ENCODE measurements around the gene PIP5K1C. TPM values are rescaled to one million over a fixed set of nuclear protein-coding genes. Genes with fewer than 3 reads are reported as not detected.
"Not testable (repeated sequence)": the region's sequence is repeated elsewhere in the genome, so short reads cannot be mapped to it uniquely, and the experiment has no call there.

PIP5K1C gene
- total RNA-seq, 1 donor from 2014 or later = 15.4 TPM

DNA sequence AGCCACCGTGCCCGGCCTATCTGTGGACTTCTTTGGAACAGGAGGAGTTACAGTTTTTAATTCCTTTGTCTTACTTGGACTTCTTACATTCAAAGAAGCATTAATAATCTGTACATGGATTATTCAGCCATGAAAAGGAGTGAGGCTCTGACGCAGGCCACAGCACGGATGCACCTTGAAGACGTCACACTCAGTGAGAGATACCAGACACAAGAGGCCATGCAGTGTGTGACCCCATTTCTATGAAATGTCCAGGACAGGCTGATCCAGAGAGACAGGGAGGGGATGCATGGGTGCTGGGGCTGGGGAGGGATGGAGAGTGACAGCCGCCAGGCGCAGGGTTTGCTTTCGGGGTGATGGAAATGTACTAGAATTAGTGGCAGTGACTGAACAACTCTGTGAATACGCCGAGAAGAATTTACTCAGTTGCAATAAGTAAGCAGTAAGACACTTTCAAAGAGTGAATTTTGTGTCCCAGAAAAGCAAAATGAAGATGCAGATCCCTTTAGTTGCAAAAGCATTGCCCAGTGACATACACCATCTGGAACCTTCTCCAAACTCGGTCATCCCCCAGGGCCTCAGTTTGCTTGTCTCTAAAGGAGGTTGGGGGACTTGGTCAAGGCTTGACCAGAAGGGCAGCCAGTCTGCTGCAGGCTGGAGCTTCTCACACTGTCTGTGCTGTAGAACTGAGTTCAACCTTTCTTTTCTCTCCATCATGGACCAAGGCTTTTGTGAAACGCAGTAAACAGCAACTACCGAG, 25.3 kb downstream of the PIP5K1C start:
- no peak for DNase-seq (ENCODE audit: low read depth, low spot score)

DNA sequence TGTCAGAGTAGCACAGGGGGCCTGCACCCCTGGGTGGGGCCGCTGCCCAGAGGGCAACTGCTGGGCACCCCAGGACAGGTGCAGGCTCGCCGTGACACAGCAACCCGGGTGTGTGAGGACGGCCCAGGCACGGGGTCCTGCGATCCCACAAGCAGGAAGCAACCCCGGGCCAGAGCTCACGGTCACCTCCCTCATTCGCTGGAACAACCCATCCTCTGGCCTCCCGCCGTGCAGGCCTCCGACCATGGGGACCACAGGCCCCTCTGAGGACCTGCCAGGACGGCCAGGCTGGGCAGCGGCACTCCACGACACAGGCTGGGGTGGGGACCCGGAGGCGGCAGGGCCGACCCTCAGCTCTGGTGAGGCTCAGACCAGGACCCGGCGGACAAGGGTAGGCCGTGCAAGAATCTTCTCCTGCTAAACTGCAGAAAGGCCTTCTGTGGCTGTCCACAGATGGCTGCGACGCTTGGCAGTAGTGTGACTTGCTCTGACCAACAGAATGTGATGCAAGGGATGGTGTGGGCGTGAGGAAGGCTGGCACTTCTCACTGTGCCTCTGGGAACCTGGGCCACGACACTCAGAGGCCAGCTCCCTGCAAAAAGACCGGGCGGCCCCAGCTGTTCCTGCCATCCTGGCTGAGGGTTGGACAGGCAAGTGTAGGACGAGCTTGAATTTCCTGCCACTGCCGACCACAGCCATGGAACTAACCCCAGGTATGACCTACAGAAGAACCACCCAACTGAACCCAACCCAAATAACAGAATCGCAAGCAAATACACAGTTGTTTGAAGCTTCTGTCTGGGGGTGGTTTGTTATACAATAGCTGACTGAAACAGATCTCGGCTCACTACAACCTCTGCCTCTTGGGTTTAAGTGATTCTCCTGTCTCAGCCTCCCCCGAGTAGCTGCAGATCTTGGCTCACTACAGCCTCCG, 26.5 kb downstream of the PIP5K1C start:
- no peak for DNase-seq (ENCODE audit: low read depth, low spot score)

DNA sequence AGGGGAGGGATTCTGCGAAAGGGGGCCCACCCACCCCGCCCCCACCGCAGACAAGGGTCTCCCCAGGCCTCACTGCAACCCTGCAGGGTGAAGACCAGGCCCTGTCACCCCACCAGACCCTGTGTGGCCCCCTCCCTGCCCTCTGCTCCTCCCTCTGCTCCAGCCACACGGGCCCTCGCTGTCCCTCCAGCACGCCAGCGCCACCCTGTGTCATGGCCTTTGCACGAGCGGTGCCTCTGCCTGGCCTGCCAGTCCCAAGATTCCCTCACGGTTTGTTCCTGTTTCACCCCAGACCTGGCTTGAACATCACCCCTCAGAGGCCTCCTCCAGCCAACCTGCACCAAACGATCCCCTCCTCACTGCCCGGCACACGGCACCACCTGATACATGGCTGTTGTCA, 27.3 kb downstream of the PIP5K1C start:
- DNase-seq (ENCODE audit: low read depth, low spot score) = no peak

DNA sequence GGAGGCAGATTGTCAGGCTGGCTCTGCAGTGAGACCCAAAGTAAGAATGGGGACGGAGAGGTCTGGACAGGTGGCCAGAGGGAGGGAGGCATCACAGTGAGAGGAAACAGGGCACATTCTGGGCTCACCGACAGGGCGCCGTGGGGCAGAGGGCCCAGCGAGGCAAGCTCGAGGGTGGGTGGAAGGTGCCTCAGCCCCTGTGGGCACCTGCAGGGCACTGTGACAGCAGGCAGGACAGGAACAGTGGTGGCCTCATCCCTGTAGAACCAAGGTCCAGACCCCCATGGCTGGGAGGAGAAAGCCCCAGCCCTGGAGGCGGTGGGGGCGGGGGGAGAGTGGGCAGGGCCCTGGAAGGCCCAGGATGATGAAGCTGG, 27.7 kb downstream of the PIP5K1C start:
- no peak for DNase-seq (ENCODE audit: low read depth, low spot score)

DNA sequence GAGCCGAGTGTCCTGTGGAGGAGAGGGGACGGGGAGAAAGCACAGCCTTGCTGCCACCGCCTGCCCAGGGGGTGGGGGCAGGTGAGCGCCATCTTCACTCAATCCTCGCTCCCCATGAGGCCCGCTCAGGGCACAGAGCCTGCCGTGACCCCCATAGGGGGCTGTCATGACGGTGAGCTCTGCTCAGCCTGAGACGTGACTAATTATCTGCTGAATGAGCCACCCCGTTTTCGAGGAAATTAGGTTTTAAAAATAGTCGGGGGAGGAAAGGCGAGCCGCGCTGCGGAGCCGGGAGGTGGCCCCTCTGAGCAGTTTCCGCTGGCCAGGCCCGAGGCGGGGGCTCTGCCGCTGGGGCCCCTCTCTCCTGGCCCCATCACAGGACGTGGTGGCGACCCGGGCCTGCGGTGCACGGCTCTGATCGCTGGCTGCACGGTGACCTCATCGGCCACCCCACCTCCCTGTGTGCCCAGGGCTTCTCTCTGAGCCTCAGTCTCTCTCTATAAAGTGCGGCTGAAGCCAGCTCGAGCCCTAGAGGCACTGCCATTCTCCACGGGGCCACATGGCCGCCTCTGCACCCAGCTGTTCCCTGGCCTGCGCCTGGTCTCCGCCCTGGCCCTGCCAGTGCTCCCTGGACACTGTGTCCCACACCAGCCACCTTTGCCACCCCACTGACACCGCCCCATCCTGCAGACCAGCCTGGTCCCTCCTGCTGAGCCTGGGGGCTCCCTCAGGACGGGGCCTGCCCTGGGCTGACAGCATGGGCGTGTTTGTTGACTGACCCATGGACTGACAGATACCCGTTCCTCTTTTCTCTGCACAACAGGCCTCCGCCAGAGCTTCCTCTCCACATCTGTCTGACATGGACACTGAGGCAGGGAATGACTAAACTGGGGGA, 28.3 kb downstream of the PIP5K1C start:
- DNase-seq (ENCODE audit: low read depth, low spot score) = no peak

DNA sequence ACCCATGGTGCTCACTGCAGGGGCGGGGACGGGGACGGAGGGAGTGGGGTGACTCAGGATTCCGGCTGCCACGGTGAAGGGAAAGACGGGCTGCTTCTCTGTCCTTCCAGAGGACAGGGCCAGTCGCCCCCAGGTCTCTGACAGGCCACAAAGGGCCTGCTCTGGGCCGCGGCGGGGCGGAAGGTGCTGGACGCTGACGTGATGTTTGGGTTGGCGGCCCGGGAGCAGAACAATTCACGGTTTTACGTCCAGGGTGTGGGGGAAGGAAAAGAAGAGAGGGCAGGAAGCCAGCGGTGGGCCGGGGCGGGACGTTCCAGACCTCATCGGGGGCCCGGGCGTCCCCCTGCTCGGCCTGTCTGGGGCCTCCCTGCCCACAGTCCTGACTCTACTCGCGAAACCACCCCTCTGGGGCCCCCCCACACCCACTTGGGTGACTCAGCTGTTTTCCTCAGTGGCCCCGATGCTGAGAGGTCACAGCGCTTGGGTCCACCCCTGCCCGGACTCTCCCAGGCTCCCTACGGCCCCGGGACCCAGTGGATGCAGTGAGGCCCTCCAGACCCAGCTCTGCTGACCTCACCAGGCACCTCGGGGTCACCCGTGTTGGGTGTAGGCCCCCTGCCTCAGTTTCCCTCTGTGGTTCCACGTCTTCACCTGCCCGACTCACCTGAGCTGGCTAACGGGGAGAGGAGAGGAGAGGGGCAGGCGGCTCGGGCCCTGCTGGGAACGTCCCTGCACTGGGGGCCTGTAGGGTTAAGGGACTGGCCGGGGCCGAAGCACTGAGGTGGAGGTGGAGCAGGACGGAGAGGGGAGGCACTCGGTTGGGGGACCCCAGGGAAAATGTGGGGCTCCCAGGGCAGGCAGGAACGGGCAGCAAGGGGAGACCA, 29.2 kb downstream of the PIP5K1C start:
- peak; percentile 50 for DNase-seq (ENCODE audit: low read depth, low spot score)

DNA sequence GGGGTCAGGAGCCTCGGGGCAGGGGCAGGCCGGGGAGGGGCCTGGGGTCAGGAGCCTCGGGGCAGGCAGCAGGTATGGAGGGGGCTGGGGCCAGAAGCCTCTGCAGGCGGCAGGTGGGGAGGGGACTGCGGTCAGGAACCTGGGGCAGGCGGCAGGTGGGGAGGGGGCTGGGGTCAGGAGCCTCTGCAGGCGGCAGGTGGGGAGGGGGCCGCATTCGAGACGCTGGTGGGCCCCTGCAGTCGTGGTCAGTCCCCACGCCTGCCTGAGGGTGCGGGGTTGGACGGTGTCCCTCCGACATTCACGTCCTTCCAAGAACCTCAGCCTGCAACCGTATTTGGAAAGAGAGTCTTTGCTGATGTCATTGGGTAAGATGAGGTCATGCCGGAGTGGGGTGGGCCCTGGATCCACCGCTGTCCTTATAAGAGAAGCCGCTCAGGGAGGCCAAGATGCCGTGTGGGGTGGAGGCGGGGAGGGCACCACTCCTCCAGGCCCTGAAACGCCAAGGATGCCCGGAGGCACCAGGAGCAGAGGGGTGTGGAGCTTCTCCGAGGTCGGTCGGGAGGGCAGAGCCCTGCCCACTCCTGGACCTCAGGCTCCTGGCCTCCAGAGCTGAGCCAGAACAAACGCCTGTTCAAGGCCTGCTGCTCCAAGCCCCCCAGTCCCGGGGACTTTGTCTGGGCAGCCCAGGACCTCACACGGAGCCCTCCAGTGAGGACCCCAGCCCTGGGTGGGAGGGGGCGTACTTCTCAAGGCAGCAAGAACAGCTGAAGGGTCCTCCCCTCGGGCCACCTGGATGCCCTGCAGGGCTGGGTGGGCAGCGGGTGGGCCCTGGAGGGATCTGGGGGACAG, 30.1 kb downstream of the PIP5K1C start:
- DNase-seq (ENCODE audit: low read depth, low spot score) = peak; percentile 70

DNA sequence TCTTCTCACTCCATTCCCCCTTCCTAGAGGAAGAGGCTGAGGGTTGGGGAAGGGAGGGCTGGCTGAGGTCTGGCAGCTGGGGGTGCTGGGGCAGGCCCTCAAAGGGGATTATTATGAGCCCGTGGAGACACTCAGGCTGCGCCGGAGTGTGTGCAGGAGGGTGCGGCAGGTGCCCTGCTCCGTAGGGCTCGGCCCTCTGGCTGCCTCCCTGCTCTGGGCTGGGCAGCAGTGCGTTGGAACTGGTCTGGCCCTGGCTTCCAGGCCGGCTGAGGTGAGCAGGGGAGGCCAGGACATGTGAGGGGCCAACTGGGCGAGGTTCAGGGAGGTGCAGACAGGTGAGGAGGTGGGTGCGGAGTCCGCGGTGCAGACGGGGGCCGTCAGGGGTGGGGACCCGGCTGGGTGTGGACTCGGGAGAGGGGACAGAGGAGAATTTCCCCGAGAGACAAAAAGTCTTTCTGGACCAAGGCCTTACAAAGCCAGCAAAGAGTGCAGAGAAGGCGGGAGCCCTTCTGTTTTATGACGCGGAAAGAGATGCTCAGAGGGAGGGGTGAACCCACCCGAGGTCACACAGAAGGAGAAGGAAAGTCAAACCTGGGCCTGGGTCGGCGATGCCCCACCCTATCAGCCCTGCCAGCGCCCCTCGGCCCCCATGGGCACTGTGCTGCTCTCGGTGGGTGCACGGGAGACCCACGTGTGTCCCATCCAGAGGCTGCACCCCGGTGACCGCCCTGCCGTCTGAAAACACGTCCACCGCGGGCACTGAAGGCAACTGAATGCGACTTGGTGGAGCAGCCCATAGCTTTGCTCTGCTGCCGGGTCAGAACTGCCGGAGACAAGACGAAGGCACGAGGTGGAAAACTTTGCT, 31.0 kb downstream of the PIP5K1C start:
- DNase-seq (ENCODE audit: low read depth, low spot score) = no peak

DNA sequence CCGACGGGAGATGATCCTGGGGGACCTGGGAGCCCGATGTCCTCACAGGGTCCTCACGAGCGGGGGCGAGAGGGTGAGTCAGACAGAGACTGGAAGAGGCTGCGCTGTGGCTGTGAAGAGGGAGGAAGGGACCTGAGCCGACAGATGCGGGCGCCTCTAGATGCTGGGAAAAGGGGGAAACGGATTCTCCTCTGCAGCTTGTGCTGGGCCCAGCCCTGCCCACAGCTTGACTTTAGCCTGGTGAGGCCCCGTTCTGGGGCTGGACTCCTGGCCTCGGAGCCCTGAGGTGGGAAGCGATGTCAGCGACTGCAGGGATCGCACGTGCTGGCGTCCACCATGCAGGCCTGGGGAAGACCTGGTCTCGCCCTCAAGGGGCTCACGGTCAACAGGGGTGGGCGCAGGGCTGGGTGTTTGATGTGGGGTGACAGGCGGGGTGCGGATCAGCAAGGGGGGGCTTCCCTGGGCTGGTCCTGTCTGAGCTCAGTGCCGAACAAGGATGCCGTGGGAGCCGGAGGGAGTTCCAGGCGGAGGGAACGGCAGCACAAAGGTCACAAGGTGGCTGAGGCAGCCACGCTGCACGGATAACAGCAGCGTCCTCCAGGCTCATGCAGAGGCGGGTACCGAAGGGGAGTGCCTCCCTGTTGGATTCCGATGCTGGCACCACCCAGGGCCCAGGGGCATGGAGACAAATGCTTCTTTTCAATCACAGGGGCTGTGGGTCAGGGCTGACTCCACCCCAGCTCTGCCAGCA, 31.8 kb downstream of the PIP5K1C start:
- no peak for DNase-seq (ENCODE audit: low read depth, low spot score)

DNA sequence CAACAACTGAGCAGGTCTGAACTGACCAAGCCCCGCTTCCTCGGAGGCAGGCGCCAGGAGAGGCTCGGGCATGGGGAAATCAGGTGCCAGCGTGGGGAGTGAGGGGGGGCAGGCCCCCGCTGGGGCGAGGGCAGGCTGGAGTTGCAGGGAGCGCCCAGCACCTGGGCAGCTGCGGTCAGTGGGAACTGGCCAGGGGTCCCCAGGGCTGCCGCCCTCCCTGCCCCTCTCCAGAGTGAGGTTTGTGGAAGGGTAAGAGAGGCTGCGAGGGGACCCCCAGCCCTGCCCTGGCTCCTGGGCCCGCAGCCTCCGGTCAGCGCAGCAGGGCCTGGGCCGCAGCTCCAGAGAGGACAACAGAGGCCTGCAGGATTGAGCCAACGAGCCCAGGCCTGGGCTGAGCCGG, 32.5 kb downstream of the PIP5K1C start:
- DNase-seq (ENCODE audit: low read depth, low spot score) = no peak

DNA sequence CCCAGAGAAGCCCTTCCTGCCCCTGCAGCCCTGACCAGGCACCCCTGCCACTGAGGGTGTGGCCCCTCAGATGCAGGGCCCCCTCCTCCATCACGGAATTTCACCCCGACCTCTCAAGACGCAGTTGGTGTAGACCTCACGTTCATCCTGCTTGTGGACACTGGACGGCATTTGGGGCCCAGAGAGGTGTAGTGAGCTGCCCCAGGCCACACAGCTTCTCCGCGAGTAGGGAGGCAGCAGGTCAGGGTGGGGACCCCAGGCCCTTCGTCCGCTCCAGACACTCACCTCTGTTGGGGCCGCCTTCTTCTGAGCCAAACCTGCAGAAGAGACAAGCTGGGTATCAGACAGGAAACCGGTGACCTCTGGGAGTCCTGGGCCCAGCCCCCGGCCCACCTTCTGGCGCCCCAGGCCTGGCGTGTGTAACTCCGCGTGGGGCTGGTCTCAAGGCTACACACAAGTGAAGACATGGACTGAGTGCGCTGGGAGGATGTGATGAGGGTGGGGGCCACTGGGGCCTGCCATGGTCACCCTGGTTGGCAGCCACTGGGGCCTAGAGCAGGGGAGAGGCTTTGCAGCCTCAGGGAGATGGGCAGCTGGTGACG, 33.1 kb downstream of the PIP5K1C start:
- no peak for DNase-seq (ENCODE audit: low read depth, low spot score)

DNA sequence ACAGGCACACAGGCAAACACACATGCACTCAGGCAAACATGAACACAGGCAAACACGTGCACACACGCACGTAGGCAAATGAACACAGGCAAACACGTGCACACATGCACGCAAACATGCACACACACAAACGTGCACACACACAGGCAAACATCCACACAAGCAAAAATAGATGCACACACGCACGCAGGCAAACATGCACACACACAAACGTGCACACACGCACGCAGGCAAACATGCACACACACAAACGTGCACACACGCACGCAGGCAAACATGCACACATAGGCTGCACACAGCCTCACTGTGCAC, 33.8 kb downstream of the PIP5K1C start:
- DNase-seq (ENCODE audit: low read depth, low spot score) = not testable (repeated sequence)

DNA sequence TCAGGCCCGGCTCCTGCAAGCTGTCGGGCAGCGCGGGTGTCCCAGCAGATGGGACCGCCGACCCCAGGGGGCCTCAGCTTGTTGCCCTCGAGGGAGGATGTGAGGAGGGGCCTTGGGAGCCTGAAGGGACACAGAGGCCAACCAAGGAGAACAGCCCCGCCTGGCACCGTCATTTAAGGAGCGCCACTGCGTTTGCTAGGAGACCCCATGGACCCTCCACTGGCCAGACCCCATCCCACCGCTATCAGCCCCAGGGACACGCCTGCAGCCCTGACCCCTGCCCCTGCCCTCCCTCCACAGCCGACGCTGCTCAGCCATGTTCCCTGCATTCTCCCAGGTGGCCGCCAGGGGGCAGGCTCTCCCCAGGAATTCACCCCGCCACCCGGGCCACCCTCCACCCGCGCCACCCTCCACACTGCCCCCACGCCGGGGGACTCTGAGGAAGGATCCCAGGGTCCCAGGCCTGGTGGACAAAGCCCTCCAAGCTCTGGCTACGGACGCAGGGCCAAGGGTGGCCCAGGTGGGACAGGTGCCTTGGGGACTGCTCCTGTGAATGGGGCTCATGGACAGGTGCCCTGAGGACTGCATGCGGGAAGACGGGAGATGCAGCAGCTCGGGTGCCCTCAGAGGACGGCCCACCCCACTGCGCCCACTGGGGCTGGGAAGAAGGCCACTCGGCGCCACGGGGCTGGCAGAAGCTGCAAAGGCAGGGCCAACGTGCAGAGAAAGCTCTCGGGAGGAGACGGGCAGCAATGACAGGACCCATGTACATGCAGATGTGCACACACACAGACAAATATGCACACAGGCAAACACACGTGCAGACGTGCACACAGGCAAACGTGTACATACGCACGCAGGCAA, 34.4 kb downstream of the PIP5K1C start:
- no peak for DNase-seq (ENCODE audit: low read depth, low spot score)

DNA sequence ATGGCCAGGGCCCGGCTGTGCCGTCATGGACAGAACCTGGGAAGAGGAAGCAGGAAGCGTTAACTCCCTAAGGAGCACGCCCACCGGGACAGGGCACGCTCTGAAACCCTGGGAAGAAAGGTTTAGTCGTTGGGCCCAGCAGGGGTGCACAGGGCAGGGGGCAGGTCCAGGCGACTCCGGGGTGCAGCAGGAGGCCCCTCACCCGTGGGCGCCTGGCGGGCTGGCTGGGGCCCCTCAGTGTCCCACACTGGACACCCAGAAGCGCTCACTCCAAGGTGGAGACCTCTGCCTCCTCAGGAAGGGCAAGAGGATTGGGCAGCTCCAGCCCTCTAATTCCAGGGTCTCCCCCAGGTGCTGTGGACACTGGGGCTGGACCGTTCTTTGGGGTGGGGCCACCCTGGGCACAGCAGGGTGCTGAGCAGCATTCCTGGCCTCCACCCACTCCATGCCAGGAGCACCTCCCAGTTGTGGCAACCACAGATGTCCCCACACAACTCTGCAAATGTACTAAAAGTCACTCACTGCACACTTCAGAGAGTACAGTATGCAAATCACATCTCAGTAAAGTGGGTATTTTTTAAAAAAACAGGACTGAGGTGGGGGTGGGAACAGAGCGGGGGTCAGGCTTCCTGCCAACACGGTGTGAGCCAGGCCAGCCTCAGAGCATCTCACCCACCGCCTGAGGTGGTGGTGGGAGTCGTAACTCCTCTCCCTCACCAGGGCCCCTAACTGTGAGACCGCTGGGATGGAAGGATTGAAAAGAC, 35.2 kb downstream of the PIP5K1C start:
- no peak for DNase-seq (ENCODE audit: low read depth, low spot score)

DNA sequence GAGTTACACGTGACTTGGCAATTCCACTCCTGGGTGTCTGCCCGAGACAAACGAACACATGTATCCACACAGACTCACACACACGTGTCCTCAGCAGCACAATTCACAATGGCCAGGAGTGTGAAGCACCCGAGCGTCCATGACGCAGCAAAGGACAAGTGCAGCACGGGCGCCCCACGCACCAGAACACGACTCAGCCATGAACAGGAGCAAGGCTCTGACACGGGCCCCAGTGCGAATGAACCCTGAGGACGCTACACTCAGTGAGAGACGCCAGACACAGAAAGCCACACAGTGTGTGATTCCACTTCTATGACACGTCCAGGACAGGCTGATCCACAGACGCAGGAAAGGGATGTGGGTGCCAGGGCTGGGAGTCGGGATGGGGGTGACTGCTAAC, 36.4 kb downstream of the PIP5K1C start:
- DNase-seq (ENCODE audit: low read depth, low spot score) = no peak
